HepG2 (cell line): ENCODE data around the gene STXBP4. TPM values are rescaled to one million over a fixed set of nuclear protein-coding genes. Genes with fewer than 3 reads are reported as not detected.

Experiments
- ATAC-seq: fragments of 200-7000 bp; cut with Tn5 transposase; 3 replicates; pipeline ENCODE4 v1.9.1; 2020; ENCODE audit warnings: mild to moderate bottlenecking, moderate library complexity
- BruUV-seq: library from RNA; stranded (reverse); fragments of 400-500 nt; replicated peaks from 2 replicates; lab custom pipeline; 2021; lab: Mats Ljungman, UMichigan
- CTCF ChIA-PET: fragments of 300-600 bp; formaldehyde crosslinking; extraction: SDS; loops from one replicate; lab custom pipeline; 2021; ENCODE audit warnings: low total read pairs, inconsistent platforms, low intra/inter-chr PET ratio; lab: Yijun Ruan, JAX
- POLR2A ChIA-PET: fragments of 350-600 bp; sonication (Branson Sonifier 250); formaldehyde crosslinking; loops from one replicate; lab custom pipeline; 2020; ENCODE audit warnings: antibody characterized with exemption, inconsistent platforms; lab: Yijun Ruan, JAX
- DNase-seq: peaks from one replicate; pipeline ENCODE4 v3.0.0-alpha.2; 2015; ENCODE audit warnings: low spot score
- FAIRE-seq: peaks from 3 replicates; lab custom pipeline; 2011; peaks lifted over from hg19 to GRCh38; lab: Jason Lieb, UNC
- H2AFZ ChIP-seq: one replicate; pipeline ENCODE4 v1.6.1; 2011; ENCODE audit warnings: low read length, inconsistent platforms
- H3K27ac ChIP-seq: fragments of 300-600 bp; 3 replicates; pipeline ENCODE4 v1.8.0; 2011; ENCODE audit warnings: mixed run types, mild to moderate bottlenecking, mixed read lengths, low read length, inconsistent platforms; ENCODE audit not compliant: insufficient read depth; ENCODE audit errors: extremely low read length
- H3K27me3 ChIP-seq, 2 experiments: fragments of 200-600 bp in 1 of 2; 2 replicates in 1 of 2; 3 replicates in 1 of 2; pipeline versions ENCODE4 v1.6.0 to v1.8.0; 2011; ENCODE audit warnings: low read length in 2 of 2, mild to moderate bottlenecking in 2 of 2, moderate library complexity in 2 of 2, inconsistent platforms in 1 of 2; ENCODE audit not compliant: insufficient read depth in 2 of 2, control insufficient read depth in 1 of 2
- H3K36me3 ChIP-seq, 2 experiments: fragments of 200-600 bp in 1 of 2; replicated peaks in 1 of 2; 2 replicates in 1 of 2; 3 replicates in 1 of 2; pipeline versions ENCODE4 v1.5.1 to v1.8.0; 2011; ENCODE audit warnings: low read length in 2 of 2, inconsistent platforms in 1 of 2; ENCODE audit not compliant: insufficient read depth in 2 of 2, control insufficient read depth in 1 of 2
- H3K4me1 ChIP-seq: 2 replicates; pipeline ENCODE4 v1.5.1; 2012; ENCODE audit warnings: low read length, inconsistent platforms; ENCODE audit not compliant: insufficient read depth
- H3K4me2 ChIP-seq: 2 replicates; pipeline ENCODE4 v1.6.0; 2011; ENCODE audit warnings: low read depth, low read length, inconsistent platforms
- H3K4me3 ChIP-seq, 3 experiments: fragments of 200-600 bp in 1 of 3; sonication (generic), shearing (Covaris generic) in 1 of 3; replicated peaks in 1 of 3; 2 replicates each; pipeline ENCODE4 v1.5.1; 2011 to 2016; ENCODE audit warnings: low read length in 3 of 3, inconsistent platforms in 2 of 3, low read depth in 2 of 3, mild to moderate bottlenecking in 2 of 3, control low read depth in 1 of 3, mixed read lengths in 1 of 3; ENCODE audit not compliant: insufficient read depth in 1 of 3
- H3K79me2 ChIP-seq: one replicate; pipeline ENCODE4 v1.6.1; 2011; ENCODE audit warnings: low read length, inconsistent platforms; ENCODE audit not compliant: insufficient read depth
- H3K9ac ChIP-seq: 2 replicates; pipeline ENCODE4 v1.6.0; 2011; ENCODE audit warnings: mild to moderate bottlenecking, low read depth, low read length, inconsistent platforms; ENCODE audit not compliant: insufficient read depth
- H3K9me3 ChIP-seq: 2 replicates; pipeline ENCODE4 v1.5.1; 2012; ENCODE audit warnings: mild to moderate bottlenecking, low read length
- H4K20me1 ChIP-seq: 2 replicates; pipeline ENCODE4 v1.6.0; 2011; ENCODE audit warnings: inconsistent platforms, mild to moderate bottlenecking, low read length, moderate library complexity; ENCODE audit not compliant: insufficient read depth
- EP300 ChIP-seq, 3 experiments: sonication (generic) in 1 of 3; formaldehyde crosslinking in 1 of 3; IDR thresholded peaks; 2 replicates each; pipeline versions ENCODE4 v1.5.1 to v1.6.1; 2011 to 2020; ENCODE audit warnings: low read depth in 2 of 3, low read length in 2 of 3, borderline replicate concordance in 1 of 3, improper control_type of control experiment in 1 of 3, mild to moderate bottlenecking in 1 of 3, missing genetic modification reagents in 1 of 3, moderate library complexity in 1 of 3
- GABPA ChIP-seq, 2 experiments: IDR thresholded peaks; 2 replicates each; pipeline ENCODE4 v1.6.1; 2011 to 2016; ENCODE audit warnings: low read depth in 2 of 2, low read length in 1 of 2, missing biosample characterization in 1 of 2, missing genetic modification characterization in 1 of 2
- HNRNPUL1 ChIP-seq: fragments of 200-400 bp; formaldehyde crosslinking; IDR thresholded peaks from 2 replicates; pipeline ENCODE4 v1.6.1; 2017; ENCODE audit warnings: low read depth, mild to moderate bottlenecking, low read length, moderate library complexity
- MAFK ChIP-seq, 2 experiments: IDR thresholded peaks in 1 of 2; conservative IDR thresholded peaks in 1 of 2; 2 replicates each; pipeline ENCODE4 v1.6.1; 2011; ENCODE audit warnings: improper control_type of control experiment in 2 of 2, low read length in 2 of 2
- RFX1 ChIP-seq: fragments of 450-650 bp; IDR thresholded peaks from 2 replicates; pipeline ENCODE4 v1.6.1; 2017
- SMAD9 ChIP-seq: sonication (generic); formaldehyde crosslinking; IDR thresholded peaks from 2 replicates; pipeline ENCODE4 v1.5.1; 2020; ENCODE audit warnings: mild to moderate bottlenecking, missing genetic modification reagents
- ZFP37 ChIP-seq: sonication (generic); formaldehyde crosslinking; IDR thresholded peaks from 2 replicates; pipeline ENCODE4 v1.4.0; 2020; ENCODE audit warnings: missing genetic modification reagents, borderline replicate concordance
- ZNF614 ChIP-seq: IDR thresholded peaks from 2 replicates; pipeline ENCODE4 v1.6.1; 2018; ENCODE audit warnings: missing biosample characterization, missing genetic modification reagents, inconsistent platforms, borderline replicate concordance
- ZNF674 ChIP-seq: sonication (generic); formaldehyde crosslinking; IDR thresholded peaks from 2 replicates; pipeline ENCODE4 v1.5.0; 2020; ENCODE audit warnings: low read depth, mild to moderate bottlenecking, missing genetic modification reagents
- ZNF768 ChIP-seq: sonication (generic); formaldehyde crosslinking; IDR thresholded peaks from 2 replicates; pipeline ENCODE4 v1.4.0; 2020; ENCODE audit warnings: missing genetic modification reagents
- in situ Hi-C: cut with HindIII; loops from 2 replicates; pipeline ENCODE4 v1.10.0; 2017; ENCODE audit warnings: low pct_unique_long_range_greater_than_20kb; ENCODE audit not compliant: extremely low pct_ligation_motif_present
- intact Hi-C: fragments of 100-400 bp; cut with micrococcal nuclease; formaldehyde crosslinking; loops from one replicate; pipeline ENCODE4 v1.10.0; 2022; ENCODE audit not compliant: unreplicated experiment
- polyA plus RNA-seq, 8 experiments: library from polyadenylated mRNA; depleted of rRNA in 3 of 8; stranded (reverse) in 7 of 8; unstranded in 1 of 8; fragments of >200 nt; fragmentation: Illumina TruSeq in 4 of 8; extraction: Trizol in 4 of 8; gene quantifications; 2 replicates each; pipeline versions ENCODE4 v1.2.1 to v1.2.3, GENCODE V29; 2011 to 2016; ENCODE audit warnings: low read depth in 4 of 8, missing spikeins in 1 of 8, mixed read lengths in 1 of 8; ENCODE audit not compliant: insufficient read depth in 1 of 8
- total RNA-seq, 5 experiments: library from RNA; depleted of rRNA; stranded (reverse); fragments of >200 nt; fragmentation: Illumina TruSeq; extraction: Trizol; gene quantifications; 2 replicates each; pipeline ENCODE4 v1.2.3, GENCODE V29; 2016; ENCODE audit warnings: low read depth in 1 of 5
- TF ChIP-seq, protein P1 (sequence below): sonication (generic); formaldehyde crosslinking; IDR thresholded peaks from 2 replicates; pipeline ENCODE4 v1.4.0; 2020; ENCODE audit warnings: missing genetic modification reagents
- TF ChIP-seq, protein P2 (sequence below): sonication (generic); formaldehyde crosslinking; conservative IDR thresholded peaks from 2 replicates; pipeline ENCODE4 v1.4.0; 2020; ENCODE audit warnings: mild to moderate bottlenecking, missing genetic modification reagents, moderate library complexity
- TF ChIP-seq, protein P3 (sequence below): sonication (generic); formaldehyde crosslinking; IDR thresholded peaks from 2 replicates; pipeline ENCODE4 v1.5.0; 2020; ENCODE audit warnings: mild to moderate bottlenecking, missing genetic modification reagents, moderate library complexity
- TF ChIP-seq, protein P4 (sequence below): sonication (generic); formaldehyde crosslinking; IDR thresholded peaks from 2 replicates; pipeline ENCODE4 v1.4.0; 2020; ENCODE audit warnings: missing genetic modification reagents
- TF ChIP-seq, protein P5 (sequence below): IDR thresholded peaks from 2 replicates; pipeline ENCODE4 v1.6.1; 2016; ENCODE audit warnings: control low read depth

The STXBP4 gene
- total and polyA plus RNA-seq, 2 of the 13 experiments (the other 11 are each of a cell fraction or from before 2014, with no cell fraction given), result 8.5 to 36.1 TPM

DNA sequence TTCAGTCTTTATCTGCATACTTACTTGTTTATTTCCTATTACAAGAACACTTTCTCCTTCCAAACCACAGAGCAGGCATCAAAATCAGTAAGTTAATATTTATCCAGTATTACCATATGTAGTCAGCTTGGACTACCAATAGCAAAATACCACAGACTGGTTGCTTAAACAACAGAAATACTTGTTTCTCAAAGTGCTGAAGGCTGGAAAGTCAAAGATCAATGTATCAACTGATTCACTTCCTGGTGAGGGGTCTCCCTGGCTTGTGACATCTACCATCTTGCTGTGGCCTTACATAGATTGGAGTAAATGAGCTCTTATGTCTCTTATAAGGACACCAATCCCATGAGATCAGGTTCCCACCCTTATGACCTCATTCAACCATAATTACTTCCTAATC lies 2.6 kb downstream of the STXBP4 start:
- Histone ChIP-seq H3K9ac (peak overlapping the region; percentile 92; the same call in 1 of the 2 replicates), H4K20me1 (peaks cover 5% of the 10 kb centered on the region), H3K27ac (peak overlapping the region; percentile 82), H2AFZ (peak overlapping the region; percentile 4), H3K36me3 (peaks cover 0 to 1% of the 10 kb centered on the region in 2 experiments; a peak in 1 of 5 replicates), H3K9me3 (no peaks in the 10 kb centered on the region), H3K4me1 (peaks cover 59% of the 10 kb centered on the region), H3K4me2 (peak overlapping the region; percentile 91), H3K27me3 (no peaks in the 10 kb centered on the region; a peak in 1 of 5 replicates), H3K4me3 (peak overlapping the region in 2 of 3 experiments; percentile 93 to 99; a peak in 2 of 6 replicates), H3K79me2 (peaks cover 96% of the 10 kb centered on the region)
- DNase-seq (peak; percentile 73), ATAC-seq (no peak), FAIRE-seq (peak; percentile 75)
- intact Hi-C loops (no loop called here), in situ Hi-C loops (no loop called here)
- CTCF ChIA-PET, result no interaction called here
- no TSS peak for BruUV-seq
- POLR2A ChIA-PET, result interaction anchor here (1.1 to 1.5 kb wide), 2 partner anchors 314 to 780 kb away, joined by 4 read pairs; no protein-coding TSS in a partner anchor
- peak; percentile 35; the same call in 1 of the 2 replicates for TF ChIP-seq ZNF614 (CRISPR knock-in tag)
- no peak for TF ChIP-seq ZNF768
- TF ChIP-seq, protein P1, sequence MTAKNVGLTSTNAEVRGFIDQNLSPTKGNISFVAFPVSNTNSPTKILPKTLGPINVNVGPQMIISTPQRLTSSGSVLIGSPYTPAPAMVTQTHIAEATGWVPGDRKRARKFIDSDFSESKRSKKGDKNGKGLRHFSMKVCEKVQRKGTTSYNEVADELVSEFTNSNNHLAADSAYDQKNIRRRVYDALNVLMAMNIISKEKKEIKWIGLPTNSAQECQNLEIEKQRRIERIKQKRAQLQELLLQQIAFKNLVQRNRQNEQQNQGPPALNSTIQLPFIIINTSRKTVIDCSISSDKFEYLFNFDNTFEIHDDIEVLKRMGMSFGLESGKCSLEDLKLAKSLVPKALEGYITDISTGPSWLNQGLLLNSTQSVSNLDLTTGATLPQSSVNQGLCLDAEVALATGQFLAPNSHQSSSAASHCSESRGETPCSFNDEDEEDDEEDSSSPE (CRISPR knock-in tag), result no peak
- no peak for TF ChIP-seq RFX1
- no peak for TF ChIP-seq ZNF674 (CRISPR knock-in tag)
- TF ChIP-seq, protein P2, sequence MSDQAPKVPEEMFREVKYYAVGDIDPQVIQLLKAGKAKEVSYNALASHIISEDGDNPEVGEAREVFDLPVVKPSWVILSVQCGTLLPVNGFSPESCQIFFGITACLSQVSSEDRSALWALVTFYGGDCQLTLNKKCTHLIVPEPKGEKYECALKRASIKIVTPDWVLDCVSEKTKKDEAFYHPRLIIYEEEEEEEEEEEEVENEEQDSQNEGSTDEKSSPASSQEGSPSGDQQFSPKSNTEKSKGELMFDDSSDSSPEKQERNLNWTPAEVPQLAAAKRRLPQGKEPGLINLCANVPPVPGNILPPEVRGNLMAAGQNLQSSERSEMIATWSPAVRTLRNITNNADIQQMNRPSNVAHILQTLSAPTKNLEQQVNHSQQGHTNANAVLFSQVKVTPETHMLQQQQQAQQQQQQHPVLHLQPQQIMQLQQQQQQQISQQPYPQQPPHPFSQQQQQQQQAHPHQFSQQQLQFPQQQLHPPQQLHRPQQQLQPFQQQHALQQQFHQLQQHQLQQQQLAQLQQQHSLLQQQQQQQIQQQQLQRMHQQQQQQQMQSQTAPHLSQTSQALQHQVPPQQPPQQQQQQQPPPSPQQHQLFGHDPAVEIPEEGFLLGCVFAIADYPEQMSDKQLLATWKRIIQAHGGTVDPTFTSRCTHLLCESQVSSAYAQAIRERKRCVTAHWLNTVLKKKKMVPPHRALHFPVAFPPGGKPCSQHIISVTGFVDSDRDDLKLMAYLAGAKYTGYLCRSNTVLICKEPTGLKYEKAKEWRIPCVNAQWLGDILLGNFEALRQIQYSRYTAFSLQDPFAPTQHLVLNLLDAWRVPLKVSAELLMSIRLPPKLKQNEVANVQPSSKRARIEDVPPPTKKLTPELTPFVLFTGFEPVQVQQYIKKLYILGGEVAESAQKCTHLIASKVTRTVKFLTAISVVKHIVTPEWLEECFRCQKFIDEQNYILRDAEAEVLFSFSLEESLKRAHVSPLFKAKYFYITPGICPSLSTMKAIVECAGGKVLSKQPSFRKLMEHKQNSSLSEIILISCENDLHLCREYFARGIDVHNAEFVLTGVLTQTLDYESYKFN (CRISPR knock-in tag), result 0 out of 2 replicates have a peak, but pooled peaks have one; percentile 35
- TF ChIP-seq ZFP37 (CRISPR knock-in tag), result no peak
- TF ChIP-seq, protein P3, sequence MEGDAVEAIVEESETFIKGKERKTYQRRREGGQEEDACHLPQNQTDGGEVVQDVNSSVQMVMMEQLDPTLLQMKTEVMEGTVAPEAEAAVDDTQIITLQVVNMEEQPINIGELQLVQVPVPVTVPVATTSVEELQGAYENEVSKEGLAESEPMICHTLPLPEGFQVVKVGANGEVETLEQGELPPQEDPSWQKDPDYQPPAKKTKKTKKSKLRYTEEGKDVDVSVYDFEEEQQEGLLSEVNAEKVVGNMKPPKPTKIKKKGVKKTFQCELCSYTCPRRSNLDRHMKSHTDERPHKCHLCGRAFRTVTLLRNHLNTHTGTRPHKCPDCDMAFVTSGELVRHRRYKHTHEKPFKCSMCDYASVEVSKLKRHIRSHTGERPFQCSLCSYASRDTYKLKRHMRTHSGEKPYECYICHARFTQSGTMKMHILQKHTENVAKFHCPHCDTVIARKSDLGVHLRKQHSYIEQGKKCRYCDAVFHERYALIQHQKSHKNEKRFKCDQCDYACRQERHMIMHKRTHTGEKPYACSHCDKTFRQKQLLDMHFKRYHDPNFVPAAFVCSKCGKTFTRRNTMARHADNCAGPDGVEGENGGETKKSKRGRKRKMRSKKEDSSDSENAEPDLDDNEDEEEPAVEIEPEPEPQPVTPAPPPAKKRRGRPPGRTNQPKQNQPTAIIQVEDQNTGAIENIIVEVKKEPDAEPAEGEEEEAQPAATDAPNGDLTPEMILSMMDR (CRISPR knock-in tag), result no peak
- TF ChIP-seq GABPA (IDR thresholded peaks at IDR 0.05; ENCODE audit: low read depth, low read length), result no peak
- TF ChIP-seq GABPA (CRISPR knock-in tag; IDR thresholded peaks at IDR 0.05; ENCODE audit: low read depth), result peak; percentile 48; the same call in 1 of the 2 replicates
- no peak for TF ChIP-seq SMAD9 (CRISPR knock-in tag)
- TF ChIP-seq, protein P4, sequence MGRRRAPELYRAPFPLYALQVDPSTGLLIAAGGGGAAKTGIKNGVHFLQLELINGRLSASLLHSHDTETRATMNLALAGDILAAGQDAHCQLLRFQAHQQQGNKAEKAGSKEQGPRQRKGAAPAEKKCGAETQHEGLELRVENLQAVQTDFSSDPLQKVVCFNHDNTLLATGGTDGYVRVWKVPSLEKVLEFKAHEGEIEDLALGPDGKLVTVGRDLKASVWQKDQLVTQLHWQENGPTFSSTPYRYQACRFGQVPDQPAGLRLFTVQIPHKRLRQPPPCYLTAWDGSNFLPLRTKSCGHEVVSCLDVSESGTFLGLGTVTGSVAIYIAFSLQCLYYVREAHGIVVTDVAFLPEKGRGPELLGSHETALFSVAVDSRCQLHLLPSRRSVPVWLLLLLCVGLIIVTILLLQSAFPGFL, result no peak
- no peak for TF ChIP-seq MAFK (conservative IDR thresholded peaks at IDR 0.05 in 1 of 2, IDR thresholded peaks at IDR 0.05 in 1 of 2; ENCODE audit: low read length in 2 of 2)
- TF ChIP-seq, protein P5, sequence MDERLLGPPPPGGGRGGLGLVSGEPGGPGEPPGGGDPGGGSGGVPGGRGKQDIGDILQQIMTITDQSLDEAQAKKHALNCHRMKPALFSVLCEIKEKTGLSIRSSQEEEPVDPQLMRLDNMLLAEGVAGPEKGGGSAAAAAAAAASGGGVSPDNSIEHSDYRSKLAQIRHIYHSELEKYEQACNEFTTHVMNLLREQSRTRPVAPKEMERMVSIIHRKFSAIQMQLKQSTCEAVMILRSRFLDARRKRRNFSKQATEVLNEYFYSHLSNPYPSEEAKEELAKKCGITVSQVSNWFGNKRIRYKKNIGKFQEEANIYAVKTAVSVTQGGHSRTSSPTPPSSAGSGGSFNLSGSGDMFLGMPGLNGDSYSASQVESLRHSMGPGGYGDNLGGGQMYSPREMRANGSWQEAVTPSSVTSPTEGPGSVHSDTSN (CRISPR knock-in tag), result no peak
- TF ChIP-seq HNRNPUL1, result 0 out of 2 replicates have a peak, but pooled peaks have one; percentile 52
- no peak; a peak in 1 of 4 replicates for TF ChIP-seq EP300 (IDR thresholded peaks at IDR 0.05; ENCODE audit: low read depth in 2 of 2, low read length in 2 of 2)
- TF ChIP-seq EP300 (CRISPR knock-in tag; IDR thresholded peaks at IDR 0.05; ENCODE audit: borderline replicate concordance), result peak; percentile 14; the same call in 1 of the 2 replicates
